ENCODE data around the gene CAMTA1.

GRCh38 chr1:7589080-7589735, 804.0 kb downstream of the CAMTA1 start:
- no peak for TF ChIP-seq ZNF8 (CRISPR knock-in tag; IDR thresholded peaks at IDR 0.05)
- no peak for TF ChIP-seq CSRNP3 (CRISPR knock-in tag; IDR thresholded peaks at IDR 0.05)
- TF ChIP-seq ARNTL (CRISPR knock-in tag; IDR thresholded peaks at IDR 0.05; ENCODE audit: borderline replicate concordance, low read depth): no peak
- no peak for TF ChIP-seq RARB (CRISPR knock-in tag; IDR thresholded peaks at IDR 0.05)
- no peak for TF ChIP-seq ZNF565 (CRISPR knock-in tag; conservative IDR thresholded peaks at IDR 0.05; ENCODE audit: low read depth)
- TF ChIP-seq ZNF70 (CRISPR knock-in tag; IDR thresholded peaks at IDR 0.05): no peak
- TF ChIP-seq ZFP30 (CRISPR knock-in tag; IDR thresholded peaks at IDR 0.05): no peak
- TF ChIP-seq GLIS3 (CRISPR knock-in tag; IDR thresholded peaks at IDR 0.05): no peak
- TF ChIP-seq ZC3H10 (CRISPR knock-in tag; IDR thresholded peaks at IDR 0.05): no peak
- TF ChIP-seq ISL1 (CRISPR knock-in tag; IDR thresholded peaks at IDR 0.05): no peak
- TF ChIP-seq CSDC2 (CRISPR knock-in tag; IDR thresholded peaks at IDR 0.05): no peak
- no peak for TF ChIP-seq TCF4 (CRISPR knock-in tag; IDR thresholded peaks at IDR 0.05; ENCODE audit: borderline replicate concordance)
